Stimulated activated naive CD8-positive, alpha-beta T cell treated with anti-CD3 and anti-CD28 coated beads, Interleukin-15, Interleukin-2, amounts not matched to agents 100 ng/mL and 50 ng/mL, for 24 hours (primary cell): ENCODE data around the gene POLR2B.
"Not testable (repeated sequence)": the region's sequence is repeated elsewhere in the genome, so short reads cannot be mapped to it uniquely, and the experiment has no call there.

Experiments used
- H3K27ac Mint-ChIP-seq: one replicate; pipeline ENCODE4 v1.8.0; 2021; ENCODE audit warnings: mild to moderate bottlenecking, mixed read lengths
- H3K27me3 Mint-ChIP-seq: one replicate; pipeline ENCODE4 v1.8.0; 2021; ENCODE audit warnings: mixed read lengths
- H3K36me3 Mint-ChIP-seq: one replicate; pipeline ENCODE4 v1.8.0; 2021; ENCODE audit warnings: low read depth, mixed read lengths
- H3K4me1 Mint-ChIP-seq: one replicate; pipeline ENCODE4 v1.8.0; 2021; ENCODE audit warnings: low read depth, mixed read lengths
- H3K4me3 Mint-ChIP-seq: one replicate; pipeline ENCODE4 v1.8.0; 2021; ENCODE audit warnings: mild to moderate bottlenecking, mixed read lengths
- H3K9me3 Mint-ChIP-seq: one replicate; pipeline ENCODE4 v1.8.0; 2021; ENCODE audit warnings: mixed read lengths

Gene POLR2B

DNA sequence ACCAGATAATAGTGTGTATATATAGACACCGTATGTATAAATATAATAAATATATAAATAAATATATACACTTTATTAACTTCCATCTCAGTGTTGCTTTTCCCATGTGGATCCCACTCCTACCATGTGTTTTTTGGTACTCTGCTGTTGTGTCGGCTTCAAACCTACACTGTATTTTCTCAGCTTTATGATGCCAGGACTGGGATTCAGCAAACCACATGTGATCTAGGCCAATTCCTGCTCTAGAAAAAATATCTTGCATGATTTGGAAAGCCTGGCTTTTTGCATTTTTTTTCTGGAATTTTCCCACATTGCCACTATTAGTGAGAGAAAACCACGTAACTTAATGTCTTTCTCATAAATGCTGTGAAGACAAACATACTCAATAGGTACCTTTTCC, 55.8 kb downstream of the POLR2B start:
- Mint-ChIP-seq H3K27ac (no peak overlapping the region), H3K36me3 (peaks cover 31% of the 10 kb centered on the region), H3K4me1 (no peaks in the 10 kb centered on the region), H3K9me3 (no peaks in the 10 kb centered on the region), H3K27me3 (peaks cover 7% of the 10 kb centered on the region), H3K4me3 (no peak overlapping the region)

- Mint-ChIP-seq H3K4me3 (no peak overlapping the region), H3K27me3 (peaks cover 8% of the 10 kb centered on the region), H3K27ac (no peak overlapping the region), H3K36me3 (no peaks in the 10 kb centered on the region), H3K9me3 (no peaks in the 10 kb centered on the region), H3K4me1 (no peaks in the 10 kb centered on the region)
These were observed 59.4 kb downstream of the POLR2B start for GRCh38 chr4:57037982-57038604.

DNA sequence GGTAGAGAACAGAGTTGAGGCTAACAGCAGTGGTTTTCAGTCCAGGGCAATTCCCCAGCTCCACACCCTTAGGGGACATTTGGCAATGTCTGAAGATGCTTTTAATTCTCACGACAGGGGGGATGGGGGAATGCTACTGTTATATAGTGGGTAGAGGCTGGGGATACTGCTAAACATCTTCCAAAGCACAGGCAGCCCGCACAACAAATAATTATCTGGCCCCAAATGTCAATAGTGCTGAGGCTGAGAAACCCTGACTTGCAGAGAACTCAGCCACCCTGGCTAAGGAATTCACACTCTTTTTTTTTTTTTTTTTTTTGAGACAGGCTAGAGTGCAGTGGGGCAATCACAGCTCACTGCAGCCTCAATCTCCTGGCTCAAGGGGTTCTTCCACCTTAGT, 60.6 kb downstream of the POLR2B start:
- Mint-ChIP-seq H3K36me3 (no peaks in the 10 kb centered on the region), H3K4me1 (no peaks in the 10 kb centered on the region), H3K27me3 (peaks cover 8% of the 10 kb centered on the region), H3K27ac (no peak overlapping the region), H3K4me3 (no peak overlapping the region), H3K9me3 (no peaks in the 10 kb centered on the region)

GRCh38 chr4:57040510-57040909, 61.8 kb downstream of the POLR2B start:
- Mint-ChIP-seq H3K9me3 (no peaks in the 10 kb centered on the region), H3K4me1 (no peaks in the 10 kb centered on the region), H3K4me3 (no peak overlapping the region), H3K36me3 (no peaks in the 10 kb centered on the region), H3K27me3 (peaks cover 8% of the 10 kb centered on the region), H3K27ac (no peak overlapping the region)

GRCh38 chr4:57041020-57041419, 62.3 kb downstream of the POLR2B start:
- no peaks in the 10 kb centered on the region for H3K36me3 Mint-ChIP-seq
- no peaks in the 10 kb centered on the region for H3K4me1 Mint-ChIP-seq
- no peak overlapping the region for H3K27ac Mint-ChIP-seq
- H3K4me3 Mint-ChIP-seq: no peak overlapping the region
- H3K9me3 Mint-ChIP-seq: no peaks in the 10 kb centered on the region
- H3K27me3 Mint-ChIP-seq: peaks cover 8% of the 10 kb centered on the region

DNA sequence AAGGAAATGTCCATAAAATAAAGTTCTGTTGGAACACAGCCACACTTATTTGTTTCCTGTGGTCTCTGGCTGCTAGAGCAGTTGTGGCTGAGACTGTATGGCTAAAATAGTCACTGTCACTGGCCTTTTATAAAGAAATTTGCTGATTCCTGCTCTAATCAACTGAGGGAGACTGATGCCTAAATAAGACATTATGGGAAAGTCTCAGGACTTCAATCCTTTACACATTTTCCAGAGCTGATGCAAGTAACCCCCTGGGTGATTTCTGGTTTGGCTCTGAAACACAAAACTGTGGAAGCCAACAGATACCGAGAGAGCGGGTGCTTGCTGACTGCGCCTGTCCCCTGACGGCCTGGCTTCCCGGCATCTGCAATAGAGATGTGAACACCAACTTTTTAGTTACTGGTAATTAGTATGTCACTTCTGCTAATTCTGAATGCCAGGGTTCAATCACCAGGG, 64.0 kb downstream of the POLR2B start:
- Mint-ChIP-seq H3K4me1 (no peaks in the 10 kb centered on the region), H3K9me3 (no peaks in the 10 kb centered on the region), H3K27ac (no peak overlapping the region), H3K27me3 (peaks cover 12% of the 10 kb centered on the region), H3K4me3 (no peak overlapping the region), H3K36me3 (no peaks in the 10 kb centered on the region)

DNA sequence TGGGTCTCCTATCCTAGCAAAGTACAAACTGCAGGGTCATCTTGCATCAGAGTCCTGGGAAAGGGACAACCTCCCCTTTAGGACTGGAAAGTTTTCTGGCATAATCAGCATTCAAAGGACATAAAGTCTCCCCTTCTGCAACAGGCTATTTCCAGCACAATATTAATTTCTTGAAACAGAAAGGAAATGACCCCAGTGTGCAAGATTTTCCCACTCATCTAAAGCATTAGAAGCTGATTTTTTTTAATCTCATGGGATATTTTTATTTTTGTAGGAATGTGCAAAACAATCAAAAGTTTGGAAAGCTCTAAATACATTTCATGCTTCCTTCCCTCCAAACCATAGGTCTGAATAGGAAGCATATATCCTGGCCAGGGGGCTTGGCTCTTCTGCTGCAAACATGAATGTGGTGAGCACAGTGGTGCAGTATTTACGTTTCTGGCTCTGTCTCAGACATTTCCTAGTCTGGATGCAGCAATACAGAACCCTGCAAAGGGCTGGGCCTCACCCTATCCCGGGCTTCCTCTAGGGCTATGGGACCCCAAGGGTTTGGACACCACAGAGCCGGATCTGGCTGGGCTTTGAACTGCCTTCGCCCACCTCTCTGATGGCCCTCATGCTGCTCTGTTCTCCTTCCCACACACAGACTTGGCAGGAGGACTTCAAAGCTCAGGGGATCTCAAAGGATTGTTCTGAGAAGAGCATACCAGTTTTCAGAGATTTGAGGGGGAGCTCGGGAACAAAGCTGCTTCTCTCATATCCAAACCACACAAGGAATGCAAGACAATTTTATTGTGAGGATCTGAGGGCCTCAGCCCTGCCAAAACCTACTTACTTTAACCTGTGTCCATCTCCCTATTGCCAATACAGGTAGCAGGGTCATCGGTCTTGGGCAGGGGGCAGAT, 64.9 kb downstream of the POLR2B start:
- no peak overlapping the region for H3K4me3 Mint-ChIP-seq
- no peaks in the 10 kb centered on the region for H3K9me3 Mint-ChIP-seq
- peaks cover 7% of the 10 kb centered on the region for H3K27me3 Mint-ChIP-seq
- H3K4me1 Mint-ChIP-seq: no peaks in the 10 kb centered on the region
- H3K27ac Mint-ChIP-seq: no peak overlapping the region
- no peaks in the 10 kb centered on the region for H3K36me3 Mint-ChIP-seq

DNA sequence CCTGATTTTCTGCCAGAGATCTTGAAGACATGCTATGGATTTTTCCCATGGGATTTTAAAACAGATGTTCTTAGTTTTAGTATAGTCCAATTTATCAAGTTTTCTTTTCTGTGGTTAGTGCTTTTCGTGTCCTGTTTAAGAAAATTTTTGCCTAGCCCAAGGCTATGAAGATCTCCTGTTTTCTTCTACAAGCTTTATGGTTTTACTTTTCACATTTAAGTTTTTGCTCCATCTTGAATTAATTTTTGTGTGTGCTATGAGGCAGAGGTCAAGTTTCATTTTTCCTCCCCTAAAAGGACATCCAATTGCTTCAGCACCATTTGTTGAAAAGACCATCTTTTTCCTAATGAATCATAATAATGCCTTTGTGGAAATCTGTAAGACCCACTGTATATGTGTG, 65.6 kb downstream of the POLR2B start:
- Mint-ChIP-seq H3K27ac (no peak overlapping the region), H3K36me3 (no peaks in the 10 kb centered on the region), H3K4me3 (no peak overlapping the region), H3K9me3 (no peaks in the 10 kb centered on the region), H3K4me1 (no peaks in the 10 kb centered on the region), H3K27me3 (peaks cover 7% of the 10 kb centered on the region)

DNA sequence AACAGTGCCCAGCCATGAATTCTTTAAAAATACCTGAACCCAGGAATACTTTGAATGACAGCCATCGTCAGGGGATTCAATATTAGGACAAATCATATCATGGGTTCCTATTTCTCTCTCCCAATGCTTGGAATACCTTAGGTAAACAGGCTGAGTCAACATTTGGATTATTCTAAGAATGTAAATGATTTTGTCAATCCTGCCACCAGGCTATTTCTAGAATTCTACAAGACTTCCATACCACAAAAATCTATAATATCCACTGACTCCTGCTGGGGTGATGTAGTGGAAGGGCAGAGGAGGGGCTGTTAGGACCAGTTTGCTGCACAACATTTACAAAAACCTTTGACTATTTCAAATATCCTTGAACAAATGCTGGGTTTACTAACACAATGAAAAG, 66.3 kb downstream of the POLR2B start:
- Mint-ChIP-seq H3K36me3 (no peaks in the 10 kb centered on the region), H3K27me3 (peaks cover 4% of the 10 kb centered on the region), H3K4me1 (no peaks in the 10 kb centered on the region), H3K4me3 (no peak overlapping the region), H3K9me3 (no peaks in the 10 kb centered on the region), H3K27ac (no peak overlapping the region)

GRCh38 chr4:57047046-57047445, 68.3 kb downstream of the POLR2B start:
- not testable (repeated sequence) for H3K9me3 Mint-ChIP-seq, H3K4me3 Mint-ChIP-seq, H3K4me1 Mint-ChIP-seq, H3K27ac Mint-ChIP-seq, H3K36me3 Mint-ChIP-seq, H3K27me3 Mint-ChIP-seq

DNA sequence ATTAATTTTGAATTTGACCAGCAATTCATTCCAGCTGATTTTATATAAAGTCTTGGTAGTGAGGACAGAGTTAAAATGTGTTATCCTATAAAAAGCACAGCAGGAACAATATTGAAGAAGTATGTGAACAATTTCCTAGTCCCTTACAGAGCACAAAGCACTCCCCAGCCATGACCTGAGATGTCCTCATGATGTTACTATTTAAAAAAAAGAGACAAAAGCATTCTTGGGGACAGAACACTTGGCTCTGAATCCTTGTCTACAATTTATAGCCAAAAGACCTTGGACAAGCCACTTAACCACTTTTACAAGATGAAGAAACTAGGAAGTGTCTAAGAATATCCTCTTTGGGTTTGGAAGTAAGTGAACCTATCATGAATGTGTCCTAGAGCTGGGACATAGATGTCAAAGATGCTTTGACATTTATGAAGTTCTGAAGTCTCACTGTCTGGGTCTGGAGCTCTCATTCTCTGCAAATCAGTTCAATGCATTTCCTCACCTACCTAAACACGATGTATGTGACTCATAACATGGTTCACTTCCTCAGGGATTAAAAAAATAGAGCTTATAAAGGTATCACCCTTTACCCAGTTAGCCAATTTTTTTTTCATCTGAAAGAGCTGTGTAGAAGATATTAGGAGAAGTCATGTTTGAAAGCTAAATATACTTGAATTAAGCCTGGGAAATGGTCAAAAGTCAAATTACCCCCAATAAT, 70.1 kb downstream of the POLR2B start:
- no peak overlapping the region for H3K4me3 Mint-ChIP-seq
- H3K36me3 Mint-ChIP-seq: no peaks in the 10 kb centered on the region
- no peaks in the 10 kb centered on the region for H3K4me1 Mint-ChIP-seq
- H3K9me3 Mint-ChIP-seq: no peaks in the 10 kb centered on the region
- no peak overlapping the region for H3K27ac Mint-ChIP-seq
- peaks cover 4% of the 10 kb centered on the region for H3K27me3 Mint-ChIP-seq

- peaks cover 6% of the 10 kb centered on the region for H3K27me3 Mint-ChIP-seq
- H3K9me3 Mint-ChIP-seq: no peaks in the 10 kb centered on the region
- no peaks in the 10 kb centered on the region for H3K4me1 Mint-ChIP-seq
- H3K27ac Mint-ChIP-seq: no peak overlapping the region
- no peaks in the 10 kb centered on the region for H3K36me3 Mint-ChIP-seq
- no peak overlapping the region for H3K4me3 Mint-ChIP-seq
These were observed 72.4 kb downstream of the POLR2B start for GRCh38 chr4:57051095-57051494.

DNA sequence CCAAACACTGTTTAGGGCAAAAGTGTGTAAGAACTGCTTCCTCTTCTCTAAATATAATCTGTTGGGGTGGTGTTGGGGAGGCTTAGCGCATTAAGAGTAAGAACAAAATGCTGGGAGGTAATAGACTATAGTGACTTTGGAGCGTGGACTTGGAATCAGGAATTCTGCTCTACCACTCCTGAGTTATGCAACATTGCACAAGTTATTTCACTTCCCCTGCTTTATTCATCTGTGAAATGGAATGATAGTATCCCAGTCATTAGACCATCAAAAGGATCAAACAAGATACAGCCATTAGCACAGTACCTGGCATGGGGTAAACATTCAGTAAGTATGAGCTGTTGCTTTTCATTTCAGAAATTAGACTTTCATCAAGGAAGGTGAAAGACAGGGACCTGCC, 72.8 kb downstream of the POLR2B start:
- H3K4me3 Mint-ChIP-seq: no peak overlapping the region
- no peak overlapping the region for H3K27ac Mint-ChIP-seq
- no peaks in the 10 kb centered on the region for H3K9me3 Mint-ChIP-seq
- no peaks in the 10 kb centered on the region for H3K4me1 Mint-ChIP-seq
- peaks cover 10% of the 10 kb centered on the region for H3K27me3 Mint-ChIP-seq
- no peaks in the 10 kb centered on the region for H3K36me3 Mint-ChIP-seq

- no peaks in the 10 kb centered on the region for H3K4me1 Mint-ChIP-seq
- H3K27me3 Mint-ChIP-seq: peaks cover 14% of the 10 kb centered on the region
- no peak overlapping the region for H3K27ac Mint-ChIP-seq
- H3K9me3 Mint-ChIP-seq: no peaks in the 10 kb centered on the region
- H3K36me3 Mint-ChIP-seq: no peaks in the 10 kb centered on the region
- H3K4me3 Mint-ChIP-seq: no peak overlapping the region
These were observed 74.8 kb downstream of the POLR2B start for GRCh38 chr4:57053508-57053907.

DNA sequence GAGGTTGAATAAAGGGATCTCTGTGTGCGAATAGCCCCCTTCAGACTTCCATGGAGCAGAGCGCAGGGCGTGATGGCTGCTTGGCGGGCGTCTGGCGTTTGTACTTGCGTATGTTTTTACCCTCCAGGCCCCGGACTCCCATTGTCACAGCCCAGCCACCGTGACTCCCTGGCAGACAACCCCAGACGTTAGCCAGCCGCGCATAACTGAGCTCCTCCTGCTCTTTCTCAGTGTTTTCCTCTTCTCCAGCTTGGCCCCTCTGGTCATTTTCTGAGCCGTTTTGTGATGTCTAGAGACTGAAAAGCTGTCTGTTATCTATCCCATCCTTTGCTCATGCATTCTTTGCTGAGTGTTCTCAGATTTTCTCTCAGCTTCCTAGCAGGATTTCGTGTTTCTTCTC, 77.2 kb downstream of the POLR2B start:
- Mint-ChIP-seq H3K9me3 (no peaks in the 10 kb centered on the region), H3K27me3 (peaks cover 21% of the 10 kb centered on the region), H3K27ac (no peak overlapping the region), H3K4me1 (no peaks in the 10 kb centered on the region), H3K36me3 (no peaks in the 10 kb centered on the region), H3K4me3 (no peak overlapping the region)
